Loucy (cell line): ENCODE measurements around the gene FGFRL1.
A peak's percentile ranks its signal among the peaks of the same experiment; 100 is the strongest.

Source experiments
- H2AFZ ChIP-seq: fragments of 200-600 bp; sonication (generic); 2 replicates; pipeline ENCODE4 v1.6.0; 2016; ENCODE audit warnings: antibody characterized with exemption, mild to moderate bottlenecking, low read length, moderate library complexity
- H3F3A ChIP-seq: fragments of 200-600 bp; 2 replicates; pipeline ENCODE4 v1.6.0; 2016; ENCODE audit warnings: antibody characterized with exemption, low read depth, mild to moderate bottlenecking
- H3K27me3 ChIP-seq: fragments of 200-600 bp; sonication (generic); 2 replicates; pipeline ENCODE4 v1.6.1; 2014; ENCODE audit warnings: low read length, mild to moderate bottlenecking; ENCODE audit not compliant: insufficient read depth, poor library complexity, severe bottlenecking
- H3K36me3 ChIP-seq: fragments of 200-600 bp; sonication (generic); 2 replicates; pipeline ENCODE4 v1.6.1; 2016; ENCODE audit warnings: low read length; ENCODE audit not compliant: insufficient read depth
- H3K4me1 ChIP-seq: fragments of 200-600 bp; sonication (generic); 2 replicates; pipeline ENCODE4 v1.5.1; 2014; ENCODE audit warnings: low read length, mild to moderate bottlenecking; ENCODE audit not compliant: insufficient read depth, poor library complexity, severe bottlenecking
- H3K4me2 ChIP-seq: fragments of 200-600 bp; sonication (generic); 2 replicates; pipeline ENCODE4 v1.6.0; 2014; ENCODE audit warnings: antibody characterized with exemption, low read length, low read depth, mild to moderate bottlenecking; ENCODE audit not compliant: poor library complexity, severe bottlenecking
- H3K4me3 ChIP-seq: fragments of 200-600 bp; sonication (generic); 2 replicates; pipeline ENCODE4 v1.5.1; 2014; ENCODE audit warnings: low read length, mild to moderate bottlenecking, mixed read lengths; ENCODE audit not compliant: poor library complexity, severe bottlenecking
- H3K79me2 ChIP-seq: fragments of 200-600 bp; sonication (generic); 2 replicates; pipeline ENCODE4 v1.6.1; 2014; ENCODE audit warnings: low read length; ENCODE audit not compliant: insufficient read depth
- H3K9ac ChIP-seq: fragments of 200-600 bp; sonication (generic); 2 replicates; pipeline ENCODE4 v1.6.0; 2014; ENCODE audit warnings: mild to moderate bottlenecking, low read depth, low read length, moderate library complexity; ENCODE audit not compliant: poor library complexity, severe bottlenecking
- H3K9me2 ChIP-seq: fragments of 200-600 bp; sonication (generic); replicated peaks from 2 replicates; pipeline ENCODE4 v1.6.1; 2016; ENCODE audit warnings: low read depth, low read length, mixed read lengths
- H3K9me3 ChIP-seq: fragments of 200-600 bp; sonication (generic); 2 replicates; pipeline ENCODE4 v1.6.1; 2014; ENCODE audit warnings: mild to moderate bottlenecking, antibody characterized with exemption, low read length, low read depth; ENCODE audit not compliant: insufficient read depth
- H4K20me1 ChIP-seq: fragments of 200-600 bp; sonication (generic); 2 replicates; pipeline ENCODE4 v1.6.0; 2014; ENCODE audit warnings: antibody characterized with exemption, low read length, mild to moderate bottlenecking; ENCODE audit not compliant: insufficient read depth, poor library complexity, severe bottlenecking
- CTCF ChIP-seq: fragments of 200-600 bp; sonication (generic); conservative IDR thresholded peaks from 2 replicates; pipeline ENCODE4 v1.5.1; 2014; ENCODE audit warnings: mild to moderate bottlenecking, antibody characterized with exemption, low read length
- EZH2phosphoT487 ChIP-seq: fragments of 200-600 bp; IDR thresholded peaks from 2 replicates; pipeline ENCODE4 v1.6.1; 2018; ENCODE audit warnings: antibody characterized with exemption, mild to moderate bottlenecking, moderate library complexity, borderline replicate concordance

Gene FGFRL1

GRCh38 chr4:984336-985054 lies 26.9 kb upstream of the FGFRL1 start:
- no peaks in the 10 kb centered on the region for H3K36me3 ChIP-seq
- no peak overlapping the region for H3K4me3 ChIP-seq
- TF ChIP-seq CTCF (no peak), EZH2phosphoT487 (no peak)
- H2AFZ ChIP-seq = no peak overlapping the region
- H3K9ac ChIP-seq = peak overlapping the region; percentile 20
- H3K79me2 ChIP-seq = peaks cover 11% of the 10 kb centered on the region
- H3K27me3 ChIP-seq = no peaks in the 10 kb centered on the region
- H3K9me2 ChIP-seq = no peaks in the 10 kb centered on the region
- no peaks in the 10 kb centered on the region for H3K9me3 ChIP-seq
- H3K4me1 ChIP-seq = peaks cover 21% of the 10 kb centered on the region
- no peaks in the 10 kb centered on the region for H3F3A ChIP-seq
- peak overlapping the region; percentile 89 for H3K4me2 ChIP-seq
- H4K20me1 ChIP-seq = no peaks in the 10 kb centered on the region

GRCh38 chr4:985123-985830 lies 26.1 kb upstream of the FGFRL1 start:
- no peak overlapping the region for H2AFZ ChIP-seq
- no peaks in the 10 kb centered on the region for H3K36me3 ChIP-seq
- no peaks in the 10 kb centered on the region for H3K9me3 ChIP-seq
- H3K4me2 ChIP-seq = peak overlapping the region; percentile 89
- no peak for TF ChIP-seq CTCF
- no peak for TF ChIP-seq EZH2phosphoT487
- H3K9ac ChIP-seq = peak overlapping the region; percentile 89
- H3K4me1 ChIP-seq = peaks cover 21% of the 10 kb centered on the region
- no peaks in the 10 kb centered on the region for H4K20me1 ChIP-seq
- peaks cover 11% of the 10 kb centered on the region for H3K79me2 ChIP-seq
- no peaks in the 10 kb centered on the region for H3K27me3 ChIP-seq
- peak overlapping the region; percentile 82 for H3K4me3 ChIP-seq
- no peaks in the 10 kb centered on the region for H3K9me2 ChIP-seq
- no peaks in the 10 kb centered on the region for H3F3A ChIP-seq

- Histone ChIP-seq H3K4me3 (peak overlapping the region; percentile 82), H3K9ac (peak overlapping the region; percentile 89), H3K27me3 (no peaks in the 10 kb centered on the region), H4K20me1 (no peaks in the 10 kb centered on the region), H2AFZ (peak overlapping the region; percentile 94), H3F3A (no peaks in the 10 kb centered on the region), H3K9me2 (no peaks in the 10 kb centered on the region), H3K9me3 (no peaks in the 10 kb centered on the region), H3K79me2 (peaks cover 11% of the 10 kb centered on the region), H3K36me3 (no peaks in the 10 kb centered on the region), H3K4me1 (peaks cover 21% of the 10 kb centered on the region), H3K4me2 (peak overlapping the region; percentile 89)
- TF ChIP-seq EZH2phosphoT487 (no peak), CTCF (no peak)
Measured at GRCh38 chr4:986428-986878, 25.0 kb upstream of the FGFRL1 start.
